B cell (primary cell): Measurements from ENCODE around the gene ZNF598. TPM values are rescaled to one million over a fixed set of nuclear protein-coding genes. Genes with fewer than 3 reads are reported as not detected.

ENCODE experiments used
- ATAC-seq: fragments of 200-7000 bp; cut with Tn5 transposase; one replicate; pipeline ENCODE4 v1.10.0; 2021; ENCODE audit warnings: low read depth, mild to moderate bottlenecking, moderate number of reproducible peaks, moderate library complexity
- CTCF ChIA-PET: fragments of 350-600 bp; sonication (Branson Sonifier 250); formaldehyde crosslinking; loops from one replicate; lab custom pipeline; 2021; ENCODE audit warnings: antibody characterized with exemption, inconsistent platforms; lab: Charles Lee
- POLR2A ChIA-PET: fragments of 350-600 bp; sonication (Branson Sonifier 250); formaldehyde crosslinking; loops from one replicate; lab custom pipeline; 2021; ENCODE audit warnings: antibody characterized with exemption; lab: Charles Lee
- DNase-seq: peaks from one replicate; pipeline ENCODE4 v3.0.0; 2013
- H2AFZ ChIP-seq: 2 replicates; pipeline ENCODE4 v1.6.1; 2012; ENCODE audit warnings: mild to moderate bottlenecking, low read depth, low read length; ENCODE audit not compliant: insufficient read depth, poor library complexity, severe bottlenecking
- H3K27ac ChIP-seq, 2 donors: 1 replicate in 1 of 2; 2 replicates in 1 of 2; pipeline ENCODE4 v1.5.1; 2012 to 2013; ENCODE audit warnings: low read length in 2 of 2, mild to moderate bottlenecking in 2 of 2, moderate library complexity in 1 of 2
- H3K27me3 ChIP-seq, 4 experiments: fragments of 200-600 bp in 1 of 4; sonication (generic) in 1 of 4; replicated peaks in 1 of 4; 1 replicate in 2 of 4; 2 replicates in 2 of 4; pipeline versions ENCODE4 v1.6.1 to v1.7.0; 2013 to 2016; ENCODE audit warnings: low read length in 3 of 4, mild to moderate bottlenecking in 2 of 4, mixed read lengths in 1 of 4, moderate library complexity in 1 of 4; ENCODE audit not compliant: insufficient read depth in 4 of 4, control insufficient read depth in 3 of 4; ENCODE audit errors: control extremely low read depth in 1 of 4
- H3K36me3 ChIP-seq, 2 experiments: replicated peaks in 1 of 2; 1 replicate in 1 of 2; 2 replicates in 1 of 2; pipeline versions ENCODE4 v1.6.1 to v1.7.1; 2013; ENCODE audit warnings: low read length in 1 of 2; ENCODE audit not compliant: insufficient read depth in 2 of 2, control insufficient read depth in 1 of 2; ENCODE audit errors: control extremely low read depth in 1 of 2, extremely low read depth in 1 of 2
- H3K4me1 ChIP-seq, 2 donors: fragments of 200-600 bp in 1 of 2; sonication (generic) in 1 of 2; 1 replicate in 1 of 2; 2 replicates in 1 of 2; pipeline versions ENCODE4 v1.5.1 to v1.6.1; 2013 to 2017; ENCODE audit warnings: low read length in 2 of 2; ENCODE audit not compliant: control insufficient read depth in 2 of 2, insufficient read depth in 2 of 2
- H3K4me2 ChIP-seq: replicated peaks from 2 replicates; pipeline ENCODE3; 2012; ENCODE audit warnings: mild to moderate bottlenecking, low read depth, low read length; ENCODE audit not compliant: poor library complexity, severe bottlenecking
- H3K4me3 ChIP-seq, 5 experiments: fragments of 200-600 bp in 1 of 5; sonication (generic) in 1 of 5; 1 replicate in 3 of 5; 2 replicates in 2 of 5; pipeline versions ENCODE4 v1.5.1 to v1.7.0; 2011 to 2016; ENCODE audit warnings: low read length in 4 of 5, mild to moderate bottlenecking in 4 of 5, low read depth in 2 of 5, control low read depth in 1 of 5, moderate library complexity in 1 of 5; ENCODE audit not compliant: insufficient read depth in 1 of 5; ENCODE audit errors: control extremely low read depth in 1 of 5, extremely low read depth in 1 of 5
- H3K79me2 ChIP-seq: fragments of 200-600 bp; sonication (generic); one replicate; pipeline ENCODE4 v1.6.0; 2016; ENCODE audit warnings: low read length; ENCODE audit not compliant: control insufficient read depth, insufficient read depth
- H3K9ac ChIP-seq: fragments of 200-600 bp; sonication (generic); 2 replicates; pipeline ENCODE4 v1.6.1; 2017; ENCODE audit warnings: mild to moderate bottlenecking, low read length, moderate library complexity
- H3K9me3 ChIP-seq, 3 donors: one replicate each; pipeline versions ENCODE4 v1.6.1 to v1.7.1; 2013; ENCODE audit warnings: low read length in 2 of 3; ENCODE audit not compliant: control insufficient read depth in 2 of 3, insufficient read depth in 1 of 3; ENCODE audit errors: control extremely low read depth in 1 of 3
- H4K20me1 ChIP-seq: 2 replicates; pipeline ENCODE4 v1.6.0; 2012; ENCODE audit warnings: mild to moderate bottlenecking, low read length; ENCODE audit not compliant: insufficient read depth, control insufficient read depth, poor library complexity, severe bottlenecking
- H3K27ac Mint-ChIP-seq: one replicate; pipeline ENCODE4 v1.8.0; 2021; ENCODE audit warnings: mixed read lengths
- H3K27me3 Mint-ChIP-seq: one replicate; pipeline ENCODE4 v1.8.0; 2021; ENCODE audit warnings: mixed read lengths
- H3K4me1 Mint-ChIP-seq: one replicate; pipeline ENCODE4 v1.8.0; 2021; ENCODE audit warnings: mixed read lengths
- H3K4me3 Mint-ChIP-seq: one replicate; pipeline ENCODE4 v1.8.0; 2021; ENCODE audit warnings: mixed read lengths
- H3K9me3 Mint-ChIP-seq: one replicate; pipeline ENCODE4 v1.8.0; 2022; ENCODE audit warnings: mixed read lengths; ENCODE audit not compliant: insufficient read depth
- EZH2 ChIP-seq: IDR thresholded peaks from 2 replicates; pipeline ENCODE4 v1.6.1; 2012; ENCODE audit warnings: borderline replicate concordance, low read depth, mild to moderate bottlenecking, moderate library complexity, low read length; ENCODE audit not compliant: insufficient read depth, poor library complexity, severe bottlenecking
- WGBS: methylation state at CpG from one replicate; pipeline ENCODE4 v1.1.5; 2013; ENCODE audit warnings: missing lambda C conversion rate; ENCODE audit not compliant: insufficient coverage; 5-methylcytosine and 5-hydroxymethylcytosine counted together
- intact Hi-C: fragments of 100-400 bp; cut with micrococcal nuclease; formaldehyde crosslinking; loops from one replicate; pipeline ENCODE4 v1.10.0; 2022
- polyA plus RNA-seq: library from polyadenylated mRNA; depleted of rRNA; stranded (reverse); fragments of >200 nt; gene quantifications from 2 replicates; pipeline ENCODE4 v1.2.3, GENCODE V29; 2012
- total RNA-seq, 2 donors: library from RNA; stranded (reverse); fragments of 120-200 nt in 1 of 2; gene quantifications; 1 replicate in 1 of 2; 2 replicates in 1 of 2; pipeline versions ENCODE4 v1.2.3 to v1.2.4, GENCODE V29; 2013 to 2022
- TF ChIP-seq, protein P1 (sequence below): fragments of 200-600 bp; IDR thresholded peaks from one replicate; pipeline ENCODE4 v1.8.0; 2022; ENCODE audit warnings: antibody characterized with exemption, mild to moderate bottlenecking

ZNF598 gene
- total and polyA plus RNA-seq, 2 donors (not counting 1 experiment from before 2014, with no cell fraction given): 49.5 to 61.5 TPM

DNA sequence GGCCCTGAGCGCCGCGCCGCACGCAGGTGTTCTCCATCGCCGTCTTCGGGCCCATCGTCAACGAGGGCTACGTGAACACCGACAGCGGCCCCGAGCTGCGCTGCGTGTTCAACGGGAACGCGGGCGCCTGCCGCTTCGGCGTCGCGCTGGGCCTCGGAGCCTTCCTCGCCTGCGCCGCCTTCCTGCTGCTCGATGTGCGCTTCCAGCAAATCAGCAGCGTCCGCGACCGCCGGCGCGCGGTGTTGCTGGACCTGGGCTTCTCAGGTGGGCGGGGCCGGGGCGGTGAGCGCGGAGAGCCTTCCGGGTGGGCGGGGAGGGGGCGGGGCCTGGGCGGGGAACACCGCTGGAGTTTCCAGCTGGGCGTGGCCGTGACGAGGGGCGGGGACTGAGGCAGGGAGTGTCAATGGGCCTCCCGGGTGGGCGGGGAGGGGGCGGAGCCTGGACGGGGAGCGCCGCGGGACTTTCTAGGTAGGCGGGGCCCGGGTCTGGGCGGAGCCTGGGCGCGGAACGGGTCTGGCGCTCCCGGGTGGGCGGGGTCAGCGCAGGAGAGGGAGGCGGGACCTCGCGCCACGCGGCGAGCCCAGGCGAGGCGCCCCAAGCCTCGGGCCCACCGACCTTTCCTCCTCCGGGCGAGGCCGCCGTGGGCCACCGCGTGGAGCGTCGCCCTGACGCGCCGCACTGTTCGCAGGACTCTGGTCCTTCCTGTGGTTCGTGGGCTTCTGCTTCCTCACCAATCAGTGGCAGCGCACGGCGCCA lies 17.5 kb downstream of the ZNF598 start:
- peak overlapping the region; percentile 100 for H3K4me2 ChIP-seq

More for the DNA sequence above, 17.5 kb downstream of the ZNF598 start:
- no peak for TF ChIP-seq EZH2
- TF ChIP-seq, protein P1, sequence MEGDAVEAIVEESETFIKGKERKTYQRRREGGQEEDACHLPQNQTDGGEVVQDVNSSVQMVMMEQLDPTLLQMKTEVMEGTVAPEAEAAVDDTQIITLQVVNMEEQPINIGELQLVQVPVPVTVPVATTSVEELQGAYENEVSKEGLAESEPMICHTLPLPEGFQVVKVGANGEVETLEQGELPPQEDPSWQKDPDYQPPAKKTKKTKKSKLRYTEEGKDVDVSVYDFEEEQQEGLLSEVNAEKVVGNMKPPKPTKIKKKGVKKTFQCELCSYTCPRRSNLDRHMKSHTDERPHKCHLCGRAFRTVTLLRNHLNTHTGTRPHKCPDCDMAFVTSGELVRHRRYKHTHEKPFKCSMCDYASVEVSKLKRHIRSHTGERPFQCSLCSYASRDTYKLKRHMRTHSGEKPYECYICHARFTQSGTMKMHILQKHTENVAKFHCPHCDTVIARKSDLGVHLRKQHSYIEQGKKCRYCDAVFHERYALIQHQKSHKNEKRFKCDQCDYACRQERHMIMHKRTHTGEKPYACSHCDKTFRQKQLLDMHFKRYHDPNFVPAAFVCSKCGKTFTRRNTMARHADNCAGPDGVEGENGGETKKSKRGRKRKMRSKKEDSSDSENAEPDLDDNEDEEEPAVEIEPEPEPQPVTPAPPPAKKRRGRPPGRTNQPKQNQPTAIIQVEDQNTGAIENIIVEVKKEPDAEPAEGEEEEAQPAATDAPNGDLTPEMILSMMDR: no peak
- peak overlapping the region; percentile 53 for H3K9ac ChIP-seq
- WGBS: 6% methylated on average over 81 of the region's 96 CpGs
- CTCF ChIA-PET: interaction anchor here (1.4 to 5.5 kb wide), 3 partner anchors 12 to 163 kb away, joined by 3 to 32 read pairs (median 4); partner anchors contain the start of genes RPS2 and TRAF7
- H3K9me3 Mint-ChIP-seq: no peaks in the 10 kb centered on the region
- H3K27me3 Mint-ChIP-seq: no peaks in the 10 kb centered on the region
- DNase-seq: peak; percentile 96
- no peaks in the 10 kb centered on the region for H4K20me1 ChIP-seq
- peaks cover 33% of the 10 kb centered on the region for H3K4me1 Mint-ChIP-seq
- peak overlapping the region in 4 of 5 experiments; percentile 51 to 93 (median 69) for H3K4me3 ChIP-seq
- no peaks in the 10 kb centered on the region for H3K36me3 ChIP-seq
- peaks cover 24 to 35% of the 10 kb centered on the region in 2 donors for H3K4me1 ChIP-seq
- peak overlapping the region; percentile 86 to 92 for H3K27ac ChIP-seq
- peak overlapping the region; percentile 97 for H3K27ac Mint-ChIP-seq
- intact Hi-C loops: loop anchor here (1.0 to 10.0 kb wide), 7 partner anchors 9 to 785 kb away; partner anchors contain the start of genes ELOB, MSRB1, RPS2 and TRAF7
- H3K4me3 Mint-ChIP-seq: peak overlapping the region; percentile 91
- H3K79me2 ChIP-seq: no peaks in the 10 kb centered on the region
- peak overlapping the region; percentile 51 for H2AFZ ChIP-seq
- ATAC-seq: peak; percentile 77
- peaks cover 0 to 13% (median 0%) of the 10 kb centered on the region in 3 donors for H3K9me3 ChIP-seq
- H3K27me3 ChIP-seq: no peaks in the 10 kb centered on the region
- POLR2A ChIA-PET: interaction anchor here (0.5 to 3.0 kb wide), 12 partner anchors 9 to 754 kb away, joined by 3 to 36 read pairs (median 6); partner anchors contain the start of genes ECI1, JPT2, PDPK1 and RPS2
